ENCODE data around the gene LCLAT1.

DNA sequence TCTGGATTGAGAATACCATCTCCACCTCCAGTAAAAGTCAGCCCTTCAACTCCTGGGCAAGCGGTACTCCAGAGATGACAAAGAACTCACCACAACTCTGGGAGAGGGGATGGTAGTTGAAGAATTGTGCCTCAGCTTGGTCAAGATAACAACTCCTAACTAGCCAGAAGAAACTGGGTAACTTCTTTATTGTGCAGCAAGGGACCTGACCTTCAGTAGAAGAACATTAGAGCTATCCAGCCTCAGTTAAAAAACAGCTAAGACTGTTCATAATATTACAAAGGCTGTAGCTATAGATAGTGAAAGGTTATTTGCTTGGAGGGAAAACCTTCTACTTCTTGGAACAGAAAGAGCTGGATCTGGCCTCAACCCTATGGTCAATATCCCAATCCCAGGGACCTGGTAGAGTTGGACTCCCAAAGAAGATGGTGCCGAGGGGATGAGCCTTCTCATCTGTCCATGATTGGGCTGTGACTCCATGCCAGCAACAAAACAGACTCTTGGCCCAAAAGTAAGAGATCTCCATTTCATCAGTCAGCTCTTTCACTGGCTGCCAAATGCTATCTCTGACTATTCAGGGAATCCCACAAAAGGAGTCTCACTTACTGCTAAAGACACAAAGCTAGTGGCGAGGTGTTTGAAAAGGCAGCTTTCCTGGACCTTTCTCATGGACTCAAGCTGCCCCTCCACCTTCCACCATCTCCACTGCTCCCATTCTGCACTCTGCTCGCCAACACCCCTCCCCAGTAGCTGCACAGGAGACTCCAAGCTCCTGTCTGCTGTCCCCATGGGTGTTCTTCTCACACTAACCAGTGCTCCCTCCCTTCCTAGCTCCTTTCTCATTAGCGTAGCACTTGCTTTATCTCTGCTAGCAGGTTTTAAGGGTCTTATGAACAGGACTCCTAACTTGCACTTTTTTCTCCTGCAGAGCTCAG is 214.4 kb downstream of the LCLAT1 start:
- TF ChIP-seq, protein P1, sequence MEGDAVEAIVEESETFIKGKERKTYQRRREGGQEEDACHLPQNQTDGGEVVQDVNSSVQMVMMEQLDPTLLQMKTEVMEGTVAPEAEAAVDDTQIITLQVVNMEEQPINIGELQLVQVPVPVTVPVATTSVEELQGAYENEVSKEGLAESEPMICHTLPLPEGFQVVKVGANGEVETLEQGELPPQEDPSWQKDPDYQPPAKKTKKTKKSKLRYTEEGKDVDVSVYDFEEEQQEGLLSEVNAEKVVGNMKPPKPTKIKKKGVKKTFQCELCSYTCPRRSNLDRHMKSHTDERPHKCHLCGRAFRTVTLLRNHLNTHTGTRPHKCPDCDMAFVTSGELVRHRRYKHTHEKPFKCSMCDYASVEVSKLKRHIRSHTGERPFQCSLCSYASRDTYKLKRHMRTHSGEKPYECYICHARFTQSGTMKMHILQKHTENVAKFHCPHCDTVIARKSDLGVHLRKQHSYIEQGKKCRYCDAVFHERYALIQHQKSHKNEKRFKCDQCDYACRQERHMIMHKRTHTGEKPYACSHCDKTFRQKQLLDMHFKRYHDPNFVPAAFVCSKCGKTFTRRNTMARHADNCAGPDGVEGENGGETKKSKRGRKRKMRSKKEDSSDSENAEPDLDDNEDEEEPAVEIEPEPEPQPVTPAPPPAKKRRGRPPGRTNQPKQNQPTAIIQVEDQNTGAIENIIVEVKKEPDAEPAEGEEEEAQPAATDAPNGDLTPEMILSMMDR (IDR thresholded peaks at IDR 0.05): no peak
- TF ChIP-seq, protein P2, sequence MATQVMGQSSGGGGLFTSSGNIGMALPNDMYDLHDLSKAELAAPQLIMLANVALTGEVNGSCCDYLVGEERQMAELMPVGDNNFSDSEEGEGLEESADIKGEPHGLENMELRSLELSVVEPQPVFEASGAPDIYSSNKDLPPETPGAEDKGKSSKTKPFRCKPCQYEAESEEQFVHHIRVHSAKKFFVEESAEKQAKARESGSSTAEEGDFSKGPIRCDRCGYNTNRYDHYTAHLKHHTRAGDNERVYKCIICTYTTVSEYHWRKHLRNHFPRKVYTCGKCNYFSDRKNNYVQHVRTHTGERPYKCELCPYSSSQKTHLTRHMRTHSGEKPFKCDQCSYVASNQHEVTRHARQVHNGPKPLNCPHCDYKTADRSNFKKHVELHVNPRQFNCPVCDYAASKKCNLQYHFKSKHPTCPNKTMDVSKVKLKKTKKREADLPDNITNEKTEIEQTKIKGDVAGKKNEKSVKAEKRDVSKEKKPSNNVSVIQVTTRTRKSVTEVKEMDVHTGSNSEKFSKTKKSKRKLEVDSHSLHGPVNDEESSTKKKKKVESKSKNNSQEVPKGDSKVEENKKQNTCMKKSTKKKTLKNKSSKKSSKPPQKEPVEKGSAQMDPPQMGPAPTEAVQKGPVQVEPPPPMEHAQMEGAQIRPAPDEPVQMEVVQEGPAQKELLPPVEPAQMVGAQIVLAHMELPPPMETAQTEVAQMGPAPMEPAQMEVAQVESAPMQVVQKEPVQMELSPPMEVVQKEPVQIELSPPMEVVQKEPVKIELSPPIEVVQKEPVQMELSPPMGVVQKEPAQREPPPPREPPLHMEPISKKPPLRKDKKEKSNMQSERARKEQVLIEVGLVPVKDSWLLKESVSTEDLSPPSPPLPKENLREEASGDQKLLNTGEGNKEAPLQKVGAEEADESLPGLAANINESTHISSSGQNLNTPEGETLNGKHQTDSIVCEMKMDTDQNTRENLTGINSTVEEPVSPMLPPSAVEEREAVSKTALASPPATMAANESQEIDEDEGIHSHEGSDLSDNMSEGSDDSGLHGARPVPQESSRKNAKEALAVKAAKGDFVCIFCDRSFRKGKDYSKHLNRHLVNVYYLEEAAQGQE (IDR thresholded peaks at IDR 0.05; ENCODE audit: low read depth, low read length): no peak
- no peak for TF ChIP-seq POLR2AphosphoS5 (IDR thresholded peaks at IDR 0.05; ENCODE audit: low read depth, low read length)
- TF ChIP-seq, protein P3, sequence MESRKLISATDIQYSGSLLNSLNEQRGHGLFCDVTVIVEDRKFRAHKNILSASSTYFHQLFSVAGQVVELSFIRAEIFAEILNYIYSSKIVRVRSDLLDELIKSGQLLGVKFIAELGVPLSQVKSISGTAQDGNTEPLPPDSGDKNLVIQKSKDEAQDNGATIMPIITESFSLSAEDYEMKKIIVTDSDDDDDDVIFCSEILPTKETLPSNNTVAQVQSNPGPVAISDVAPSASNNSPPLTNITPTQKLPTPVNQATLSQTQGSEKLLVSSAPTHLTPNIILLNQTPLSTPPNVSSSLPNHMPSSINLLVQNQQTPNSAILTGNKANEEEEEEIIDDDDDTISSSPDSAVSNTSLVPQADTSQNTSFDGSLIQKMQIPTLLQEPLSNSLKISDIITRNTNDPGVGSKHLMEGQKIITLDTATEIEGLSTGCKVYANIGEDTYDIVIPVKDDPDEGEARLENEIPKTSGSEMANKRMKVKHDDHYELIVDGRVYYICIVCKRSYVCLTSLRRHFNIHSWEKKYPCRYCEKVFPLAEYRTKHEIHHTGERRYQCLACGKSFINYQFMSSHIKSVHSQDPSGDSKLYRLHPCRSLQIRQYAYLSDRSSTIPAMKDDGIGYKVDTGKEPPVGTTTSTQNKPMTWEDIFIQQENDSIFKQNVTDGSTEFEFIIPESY (IDR thresholded peaks at IDR 0.05; ENCODE audit: borderline replicate concordance, low read depth): no peak
- no peak for TF ChIP-seq TAF1 (IDR thresholded peaks at IDR 0.05; ENCODE audit: borderline replicate concordance, low read depth, low read length)
- no peak for TF ChIP-seq FOXJ3 (CRISPR knock-in tag; IDR thresholded peaks at IDR 0.05)
- no peak for TF ChIP-seq MXI1 (IDR thresholded peaks at IDR 0.05; ENCODE audit: low read depth, low read length)
